Measurements from ENCODE around the gene SIPA1L3.

DNA sequence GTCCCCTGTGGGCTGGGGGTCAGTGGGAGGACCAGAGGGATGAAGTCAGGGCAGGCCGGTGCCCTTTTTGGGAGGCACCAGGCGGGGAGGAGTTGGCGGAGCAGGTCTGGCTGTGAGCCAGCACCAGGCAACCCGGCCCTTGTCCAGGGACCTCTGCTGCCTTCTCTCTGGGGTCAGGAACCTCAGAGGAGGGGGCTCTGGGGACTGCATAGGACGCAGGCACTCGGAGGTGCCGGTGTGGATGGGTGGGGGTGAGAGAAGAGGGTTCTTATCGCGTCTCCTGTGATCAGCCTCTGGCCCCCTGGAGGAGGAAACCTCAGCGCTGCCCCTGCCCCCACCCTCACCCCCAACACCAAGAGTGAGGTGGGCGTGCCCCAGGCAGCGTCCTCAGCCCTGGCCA lies 300.5 kb downstream of the SIPA1L3 start:
- TF ChIP-seq EZH2phosphoT487 (IDR thresholded peaks at IDR 0.05; ENCODE audit: borderline replicate concordance, low read depth) (no peak), NFIC (IDR thresholded peaks at IDR 0.05; ENCODE audit: borderline replicate concordance) (no peak), TCF12 (IDR thresholded peaks at IDR 0.05) (no peak), SIN3A (IDR thresholded peaks at IDR 0.05; ENCODE audit: borderline replicate concordance, low read depth, low read length) (no peak), TAF1 (IDR thresholded peaks at IDR 0.05; ENCODE audit: borderline replicate concordance, low read depth, low read length) (no peak), GABPA (IDR thresholded peaks at IDR 0.05; ENCODE audit: low read depth) (no peak), CHD2 (IDR thresholded peaks at IDR 0.05; ENCODE audit: low read length, partially characterized antibody) (no peak), FOXJ3 (CRISPR knock-in tag; IDR thresholded peaks at IDR 0.05) (no peak), RAD21 (IDR thresholded peaks at IDR 0.05; ENCODE audit: low read length) (no peak)
- TF ChIP-seq, protein P1, sequence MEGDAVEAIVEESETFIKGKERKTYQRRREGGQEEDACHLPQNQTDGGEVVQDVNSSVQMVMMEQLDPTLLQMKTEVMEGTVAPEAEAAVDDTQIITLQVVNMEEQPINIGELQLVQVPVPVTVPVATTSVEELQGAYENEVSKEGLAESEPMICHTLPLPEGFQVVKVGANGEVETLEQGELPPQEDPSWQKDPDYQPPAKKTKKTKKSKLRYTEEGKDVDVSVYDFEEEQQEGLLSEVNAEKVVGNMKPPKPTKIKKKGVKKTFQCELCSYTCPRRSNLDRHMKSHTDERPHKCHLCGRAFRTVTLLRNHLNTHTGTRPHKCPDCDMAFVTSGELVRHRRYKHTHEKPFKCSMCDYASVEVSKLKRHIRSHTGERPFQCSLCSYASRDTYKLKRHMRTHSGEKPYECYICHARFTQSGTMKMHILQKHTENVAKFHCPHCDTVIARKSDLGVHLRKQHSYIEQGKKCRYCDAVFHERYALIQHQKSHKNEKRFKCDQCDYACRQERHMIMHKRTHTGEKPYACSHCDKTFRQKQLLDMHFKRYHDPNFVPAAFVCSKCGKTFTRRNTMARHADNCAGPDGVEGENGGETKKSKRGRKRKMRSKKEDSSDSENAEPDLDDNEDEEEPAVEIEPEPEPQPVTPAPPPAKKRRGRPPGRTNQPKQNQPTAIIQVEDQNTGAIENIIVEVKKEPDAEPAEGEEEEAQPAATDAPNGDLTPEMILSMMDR (IDR thresholded peaks at IDR 0.05) = no peak
- TF ChIP-seq, protein P2, sequence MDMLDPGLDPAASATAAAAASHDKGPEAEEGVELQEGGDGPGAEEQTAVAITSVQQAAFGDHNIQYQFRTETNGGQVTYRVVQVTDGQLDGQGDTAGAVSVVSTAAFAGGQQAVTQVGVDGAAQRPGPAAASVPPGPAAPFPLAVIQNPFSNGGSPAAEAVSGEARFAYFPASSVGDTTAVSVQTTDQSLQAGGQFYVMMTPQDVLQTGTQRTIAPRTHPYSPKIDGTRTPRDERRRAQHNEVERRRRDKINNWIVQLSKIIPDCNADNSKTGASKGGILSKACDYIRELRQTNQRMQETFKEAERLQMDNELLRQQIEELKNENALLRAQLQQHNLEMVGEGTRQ (IDR thresholded peaks at IDR 0.05; ENCODE audit: borderline replicate concordance, low read depth, low read length) = no peak
- TF ChIP-seq, protein P3, sequence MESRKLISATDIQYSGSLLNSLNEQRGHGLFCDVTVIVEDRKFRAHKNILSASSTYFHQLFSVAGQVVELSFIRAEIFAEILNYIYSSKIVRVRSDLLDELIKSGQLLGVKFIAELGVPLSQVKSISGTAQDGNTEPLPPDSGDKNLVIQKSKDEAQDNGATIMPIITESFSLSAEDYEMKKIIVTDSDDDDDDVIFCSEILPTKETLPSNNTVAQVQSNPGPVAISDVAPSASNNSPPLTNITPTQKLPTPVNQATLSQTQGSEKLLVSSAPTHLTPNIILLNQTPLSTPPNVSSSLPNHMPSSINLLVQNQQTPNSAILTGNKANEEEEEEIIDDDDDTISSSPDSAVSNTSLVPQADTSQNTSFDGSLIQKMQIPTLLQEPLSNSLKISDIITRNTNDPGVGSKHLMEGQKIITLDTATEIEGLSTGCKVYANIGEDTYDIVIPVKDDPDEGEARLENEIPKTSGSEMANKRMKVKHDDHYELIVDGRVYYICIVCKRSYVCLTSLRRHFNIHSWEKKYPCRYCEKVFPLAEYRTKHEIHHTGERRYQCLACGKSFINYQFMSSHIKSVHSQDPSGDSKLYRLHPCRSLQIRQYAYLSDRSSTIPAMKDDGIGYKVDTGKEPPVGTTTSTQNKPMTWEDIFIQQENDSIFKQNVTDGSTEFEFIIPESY (IDR thresholded peaks at IDR 0.05; ENCODE audit: borderline replicate concordance, low read depth) = no peak
- TF ChIP-seq, protein P4, sequence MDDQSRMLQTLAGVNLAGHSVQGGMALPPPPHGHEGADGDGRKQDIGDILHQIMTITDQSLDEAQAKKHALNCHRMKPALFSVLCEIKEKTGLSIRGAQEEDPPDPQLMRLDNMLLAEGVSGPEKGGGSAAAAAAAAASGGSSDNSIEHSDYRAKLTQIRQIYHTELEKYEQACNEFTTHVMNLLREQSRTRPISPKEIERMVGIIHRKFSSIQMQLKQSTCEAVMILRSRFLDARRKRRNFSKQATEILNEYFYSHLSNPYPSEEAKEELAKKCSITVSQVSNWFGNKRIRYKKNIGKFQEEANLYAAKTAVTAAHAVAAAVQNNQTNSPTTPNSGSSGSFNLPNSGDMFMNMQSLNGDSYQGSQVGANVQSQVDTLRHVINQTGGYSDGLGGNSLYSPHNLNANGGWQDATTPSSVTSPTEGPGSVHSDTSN (IDR thresholded peaks at IDR 0.05) = no peak

Measured in SK-N-SH (cell line).